Panc1 (cell line): ENCODE measurements around the gene ZNF761. TPM values are rescaled to one million over a fixed set of nuclear protein-coding genes. Genes with fewer than 3 reads are reported as not detected.
"Not testable (repeated sequence)": the region's sequence is repeated elsewhere in the genome, so short reads cannot be mapped to it uniquely, and the experiment has no call there.

ENCODE experiments used
- ATAC-seq: fragments of 200-7000 bp; cut with Tn5 transposase; 2 replicates; pipeline ENCODE4 v1.9.1; 2020; ENCODE audit warnings: mild to moderate bottlenecking, moderate library complexity
- BruUV-seq: library from RNA; stranded (reverse); fragments of 400-500 nt; replicated peaks from 2 replicates; lab custom pipeline; 2021; lab: Mats Ljungman, UMichigan
- CTCF ChIA-PET: fragments of 300-600 bp; sonication (Branson Sonifier 250); formaldehyde crosslinking; loops from one replicate; lab custom pipeline; 2022; ENCODE audit warnings: antibody characterized with exemption; lab: Charles Lee
- POLR2A ChIA-PET: fragments of 300-600 bp; sonication (Branson Sonifier 250); formaldehyde crosslinking; loops from one replicate; lab custom pipeline; 2022; ENCODE audit warnings: antibody characterized with exemption; lab: Charles Lee
- DNase-seq: peaks from one replicate; pipeline ENCODE4 v3.0.0-alpha.2; 2010; ENCODE audit warnings: low read depth, low spot score
- H3K27ac ChIP-seq: 2 replicates; pipeline ENCODE4 v1.5.1; 2011; ENCODE audit warnings: mild to moderate bottlenecking, low read length, inconsistent platforms
- H3K27me3 ChIP-seq: fragments of 200-500 bp; sonication (Bioruptor generic); 2 replicates; pipeline ENCODE4 v1.6.0; 2014; ENCODE audit warnings: low read length, inconsistent platforms; ENCODE audit not compliant: control insufficient read depth, insufficient read depth
- H3K36me3 ChIP-seq: fragments of 200-500 bp; sonication (Bioruptor generic); 2 replicates; pipeline ENCODE4 v1.5.1; 2014; ENCODE audit warnings: inconsistent platforms, mild to moderate bottlenecking, low read length, moderate library complexity; ENCODE audit not compliant: control insufficient read depth, insufficient read depth
- H3K4me1 ChIP-seq: 2 replicates; pipeline ENCODE4 v1.5.1; 2011; ENCODE audit warnings: inconsistent platforms, mild to moderate bottlenecking, low read length, moderate library complexity; ENCODE audit not compliant: control insufficient read depth, insufficient read depth
- H3K4me3 ChIP-seq, 2 experiments: 2 replicates each; pipeline ENCODE4 v1.5.1; 2011 to 2012; ENCODE audit warnings: low read depth in 2 of 2, low read length in 2 of 2, mild to moderate bottlenecking in 2 of 2, inconsistent platforms in 1 of 2, moderate library complexity in 1 of 2
- H3K9me3 ChIP-seq: fragments of 200-500 bp; sonication (Bioruptor generic); 2 replicates; pipeline ENCODE4 v1.5.1; 2014; ENCODE audit warnings: low read depth, mild to moderate bottlenecking, inconsistent platforms, low read length, moderate library complexity; ENCODE audit not compliant: control insufficient read depth, insufficient read depth
- POLR2AphosphoS5 ChIP-seq: IDR thresholded peaks from 2 replicates; pipeline ENCODE4 v1.6.1; 2012; ENCODE audit warnings: mild to moderate bottlenecking, low read depth, low read length, moderate library complexity
- SIN3A ChIP-seq: IDR thresholded peaks from 2 replicates; pipeline ENCODE4 v1.6.1; 2012; ENCODE audit warnings: low read depth, mild to moderate bottlenecking, low read length, moderate library complexity, borderline replicate concordance; ENCODE audit not compliant: insufficient read depth
- TCF7L2 ChIP-seq: IDR thresholded peaks from 2 replicates; pipeline ENCODE4 v1.6.1; 2011; ENCODE audit warnings: mild to moderate bottlenecking, low read depth, low read length, inconsistent platforms
- in situ Hi-C: cut with HindIII; loops from 2 replicates; pipeline ENCODE4 v1.10.0; 2016; ENCODE audit warnings: low sequenced_read_pairs, low pct_unique_long_range_greater_than_20kb
- intact Hi-C: fragments of 100-400 bp; cut with micrococcal nuclease; formaldehyde crosslinking; loops from one replicate; pipeline ENCODE4 v1.10.0; 2022; ENCODE audit not compliant: unreplicated experiment
- total RNA-seq: library from RNA; stranded (reverse); gene quantifications from one replicate; pipeline ENCODE4 v1.2.1, GENCODE V29; 2021; ENCODE audit not compliant: unreplicated experiment
- TF ChIP-seq, protein P1 (sequence below): fragments of 450-650 bp; IDR thresholded peaks from 2 replicates; pipeline ENCODE4 v1.5.1; 2017; ENCODE audit warnings: mild to moderate bottlenecking
- TF ChIP-seq, protein P2 (sequence below), 2 experiments: IDR thresholded peaks; 2 replicates each; pipeline ENCODE4 v1.6.1; 2011 to 2012; ENCODE audit warnings: low read depth in 2 of 2, control low read depth in 1 of 2, low read length in 1 of 2, mild to moderate bottlenecking in 1 of 2, moderate library complexity in 1 of 2; ENCODE audit not compliant: insufficient read depth in 1 of 2

The ZNF761 gene
- total RNA-seq, 1 experiment from 2014 or later, result 21.8 TPM

DNA sequence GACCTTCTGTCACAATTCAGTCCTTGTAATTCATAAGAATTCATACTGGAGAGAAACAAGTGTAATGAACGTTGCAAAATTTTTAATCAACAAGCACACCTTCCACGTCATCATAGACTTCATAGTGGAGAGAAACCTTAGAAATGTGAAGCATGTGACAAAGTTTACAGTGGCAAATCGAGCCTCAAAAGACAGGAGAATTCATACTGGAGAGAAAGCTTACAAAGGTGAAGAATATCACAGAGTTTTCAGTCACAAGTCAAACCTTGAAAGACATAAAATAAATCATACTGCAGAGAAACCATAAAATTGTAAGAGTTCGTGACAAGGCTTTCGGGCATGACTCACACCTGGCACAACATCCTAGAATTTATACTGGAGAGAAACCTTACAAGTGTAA, 60.4 kb downstream of the ZNF761 start:
- Histone ChIP-seq H3K27ac (no peak overlapping the region), H3K9me3 (peaks cover 36% of the 10 kb centered on the region; the same call in 1 of the 2 replicates), H3K4me3 (no peak overlapping the region), H3K27me3 (no peaks in the 10 kb centered on the region), H3K4me1 (no peaks in the 10 kb centered on the region), H3K36me3 (no peaks in the 10 kb centered on the region)
- TF ChIP-seq TCF7L2 (no peak), SIN3A (no peak), POLR2AphosphoS5 (no peak)
- TF ChIP-seq, protein P1, sequence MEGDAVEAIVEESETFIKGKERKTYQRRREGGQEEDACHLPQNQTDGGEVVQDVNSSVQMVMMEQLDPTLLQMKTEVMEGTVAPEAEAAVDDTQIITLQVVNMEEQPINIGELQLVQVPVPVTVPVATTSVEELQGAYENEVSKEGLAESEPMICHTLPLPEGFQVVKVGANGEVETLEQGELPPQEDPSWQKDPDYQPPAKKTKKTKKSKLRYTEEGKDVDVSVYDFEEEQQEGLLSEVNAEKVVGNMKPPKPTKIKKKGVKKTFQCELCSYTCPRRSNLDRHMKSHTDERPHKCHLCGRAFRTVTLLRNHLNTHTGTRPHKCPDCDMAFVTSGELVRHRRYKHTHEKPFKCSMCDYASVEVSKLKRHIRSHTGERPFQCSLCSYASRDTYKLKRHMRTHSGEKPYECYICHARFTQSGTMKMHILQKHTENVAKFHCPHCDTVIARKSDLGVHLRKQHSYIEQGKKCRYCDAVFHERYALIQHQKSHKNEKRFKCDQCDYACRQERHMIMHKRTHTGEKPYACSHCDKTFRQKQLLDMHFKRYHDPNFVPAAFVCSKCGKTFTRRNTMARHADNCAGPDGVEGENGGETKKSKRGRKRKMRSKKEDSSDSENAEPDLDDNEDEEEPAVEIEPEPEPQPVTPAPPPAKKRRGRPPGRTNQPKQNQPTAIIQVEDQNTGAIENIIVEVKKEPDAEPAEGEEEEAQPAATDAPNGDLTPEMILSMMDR, result no peak
- TF ChIP-seq, protein P2, sequence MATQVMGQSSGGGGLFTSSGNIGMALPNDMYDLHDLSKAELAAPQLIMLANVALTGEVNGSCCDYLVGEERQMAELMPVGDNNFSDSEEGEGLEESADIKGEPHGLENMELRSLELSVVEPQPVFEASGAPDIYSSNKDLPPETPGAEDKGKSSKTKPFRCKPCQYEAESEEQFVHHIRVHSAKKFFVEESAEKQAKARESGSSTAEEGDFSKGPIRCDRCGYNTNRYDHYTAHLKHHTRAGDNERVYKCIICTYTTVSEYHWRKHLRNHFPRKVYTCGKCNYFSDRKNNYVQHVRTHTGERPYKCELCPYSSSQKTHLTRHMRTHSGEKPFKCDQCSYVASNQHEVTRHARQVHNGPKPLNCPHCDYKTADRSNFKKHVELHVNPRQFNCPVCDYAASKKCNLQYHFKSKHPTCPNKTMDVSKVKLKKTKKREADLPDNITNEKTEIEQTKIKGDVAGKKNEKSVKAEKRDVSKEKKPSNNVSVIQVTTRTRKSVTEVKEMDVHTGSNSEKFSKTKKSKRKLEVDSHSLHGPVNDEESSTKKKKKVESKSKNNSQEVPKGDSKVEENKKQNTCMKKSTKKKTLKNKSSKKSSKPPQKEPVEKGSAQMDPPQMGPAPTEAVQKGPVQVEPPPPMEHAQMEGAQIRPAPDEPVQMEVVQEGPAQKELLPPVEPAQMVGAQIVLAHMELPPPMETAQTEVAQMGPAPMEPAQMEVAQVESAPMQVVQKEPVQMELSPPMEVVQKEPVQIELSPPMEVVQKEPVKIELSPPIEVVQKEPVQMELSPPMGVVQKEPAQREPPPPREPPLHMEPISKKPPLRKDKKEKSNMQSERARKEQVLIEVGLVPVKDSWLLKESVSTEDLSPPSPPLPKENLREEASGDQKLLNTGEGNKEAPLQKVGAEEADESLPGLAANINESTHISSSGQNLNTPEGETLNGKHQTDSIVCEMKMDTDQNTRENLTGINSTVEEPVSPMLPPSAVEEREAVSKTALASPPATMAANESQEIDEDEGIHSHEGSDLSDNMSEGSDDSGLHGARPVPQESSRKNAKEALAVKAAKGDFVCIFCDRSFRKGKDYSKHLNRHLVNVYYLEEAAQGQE (IDR thresholded peaks at IDR 0.05; ENCODE audit: insufficient read depth in 1 of 2, low read depth in 2 of 2, low read length in 1 of 2), result no peak
- intact Hi-C loops (no loop called here), in situ Hi-C loops (no loop called here)
- no peak for ATAC-seq
- TSS peak; percentile 33 for BruUV-seq
- CTCF ChIA-PET, result no interaction called here
- DNase-seq, result no peak
- POLR2A ChIA-PET, result no interaction called here

DNA sequence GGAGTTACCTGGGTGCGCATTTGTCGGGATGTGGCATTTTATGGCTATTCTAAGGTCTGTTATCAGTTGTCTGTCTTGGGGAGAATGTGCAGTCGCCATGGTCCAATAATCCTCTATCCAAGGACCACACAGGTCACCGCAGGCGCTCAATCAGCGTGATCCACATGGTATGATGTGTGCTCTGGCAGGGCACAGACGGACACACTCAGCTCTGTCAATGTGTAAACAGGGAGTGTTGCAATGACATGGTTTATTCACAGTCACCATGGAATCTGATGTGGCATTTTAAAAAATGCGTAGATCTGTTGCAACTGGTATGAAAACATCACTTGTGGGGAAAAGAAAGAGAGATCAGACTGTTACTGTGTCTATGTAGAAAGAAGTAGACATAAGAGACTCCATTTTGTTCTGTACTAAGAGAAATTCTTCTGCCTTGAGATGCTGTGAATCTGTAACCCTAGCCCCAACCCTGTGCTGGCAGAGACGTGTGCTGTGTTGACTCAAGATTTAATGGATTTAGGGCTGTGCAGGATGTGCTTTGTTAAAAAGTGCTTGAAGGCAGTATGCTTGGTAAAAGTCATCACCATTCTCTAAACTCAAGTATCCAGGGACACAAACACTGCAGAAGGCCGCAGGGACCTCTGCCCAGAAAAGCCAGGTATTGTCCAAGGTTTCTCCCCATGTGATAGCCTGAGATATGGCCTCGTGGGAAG, 65.7 kb downstream of the ZNF761 start:
- H3K4me1 ChIP-seq, POLR2A ChIA-PET, H3K36me3 ChIP-seq, CTCF ChIA-PET, DNase-seq, H3K27me3 ChIP-seq, BruUV-seq, intact Hi-C loops, H3K27ac ChIP-seq, H3K4me3 ChIP-seq, in situ Hi-C loops: not testable (repeated sequence)
- peaks cover 11% of the 10 kb centered on the region; the same call in 1 of the 2 replicates for H3K9me3 ChIP-seq
- peak; percentile 70; the same call in 1 of the 2 replicates for ATAC-seq

DNA sequence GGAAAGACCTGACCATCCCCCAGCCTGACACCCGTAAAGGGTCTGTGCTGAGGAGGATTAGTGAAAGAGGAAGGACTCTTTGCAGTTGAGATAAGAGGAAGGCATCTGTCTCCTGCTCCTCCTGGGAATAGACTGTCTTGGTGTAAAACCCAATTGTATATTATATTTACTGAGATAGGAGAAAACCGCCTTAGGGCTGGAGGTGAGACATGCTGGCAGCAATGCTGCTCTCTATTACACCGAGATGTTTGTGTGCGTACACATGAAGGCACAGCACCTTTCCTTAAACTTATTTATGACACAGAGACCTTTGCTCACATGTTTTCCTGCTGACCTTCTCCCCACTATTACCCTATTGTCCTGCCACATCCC, 66.2 kb downstream of the ZNF761 start:
- intact Hi-C loops, H3K36me3 ChIP-seq, H3K27ac ChIP-seq, H3K9me3 ChIP-seq, H3K4me1 ChIP-seq, in situ Hi-C loops, ATAC-seq, H3K4me3 ChIP-seq, H3K27me3 ChIP-seq, POLR2A ChIA-PET, BruUV-seq, DNase-seq: not testable (repeated sequence)
- CTCF ChIA-PET, result interaction anchor here (0.7 kb wide), 1 partner anchor 113 kb away, joined by 3 read pairs; no protein-coding TSS in a partner anchor

DNA sequence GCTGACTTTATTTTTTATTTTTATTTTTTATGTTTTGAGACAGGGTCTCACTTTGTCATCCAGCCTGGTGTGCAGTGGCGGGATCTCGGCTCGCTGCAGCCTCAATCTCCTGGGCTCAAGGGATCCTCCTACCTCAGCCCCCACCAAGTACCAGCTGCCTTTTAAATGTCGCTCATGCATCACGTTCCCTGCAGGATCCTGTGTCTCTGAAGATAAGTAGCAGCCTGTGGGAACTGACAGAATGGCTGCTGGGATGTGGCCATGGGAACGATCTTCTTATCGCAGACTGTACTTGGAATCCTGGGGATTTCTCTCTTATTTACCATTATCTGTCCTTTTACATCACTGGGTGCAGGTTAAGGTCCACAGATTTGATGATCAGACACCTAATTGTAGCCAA, 71.4 kb downstream of the ZNF761 start:
- POLR2A ChIA-PET, intact Hi-C loops, in situ Hi-C loops, H3K27me3 ChIP-seq, H3K9me3 ChIP-seq, H3K36me3 ChIP-seq, H3K27ac ChIP-seq, H3K4me1 ChIP-seq, DNase-seq, CTCF ChIA-PET, BruUV-seq, ATAC-seq: not testable (repeated sequence)
- peak overlapping the region in 1 of 2 experiments; percentile 36; a peak in 2 of 4 replicates for H3K4me3 ChIP-seq

DNA sequence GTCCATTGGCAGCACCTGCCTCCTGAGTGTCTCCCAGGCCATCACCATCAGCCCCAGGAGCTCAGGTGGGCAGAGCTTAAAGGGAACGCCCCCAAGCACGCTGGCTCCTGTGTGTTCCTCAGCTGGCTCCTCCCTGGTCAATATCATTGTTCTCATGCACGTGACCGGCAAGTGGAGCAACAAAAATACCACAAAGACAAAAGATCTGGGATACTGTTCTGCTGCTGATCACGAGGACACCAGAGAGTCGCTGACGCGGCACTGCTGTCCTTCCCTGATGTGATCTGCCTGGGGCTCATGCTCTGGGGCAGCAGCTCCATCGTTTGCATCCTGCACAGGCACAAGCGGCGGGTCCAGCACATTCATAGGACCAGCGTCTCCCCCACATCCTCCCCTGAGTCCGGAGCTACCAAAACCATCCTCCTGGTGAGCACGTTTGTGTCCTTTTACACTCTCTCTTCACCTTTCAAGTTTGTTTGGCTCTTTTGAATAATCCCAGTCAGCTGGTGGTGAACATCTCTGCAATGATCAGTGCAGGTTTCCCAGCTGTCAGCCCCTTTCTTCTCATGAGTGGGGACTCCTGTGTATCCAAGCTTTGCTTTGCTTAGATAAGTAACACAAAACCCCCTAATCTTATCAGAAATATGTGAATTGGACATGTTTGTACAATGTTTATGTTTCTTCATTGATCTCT, 72.0 kb downstream of the ZNF761 start:
- H3K4me1 ChIP-seq, in situ Hi-C loops, POLR2A ChIA-PET, intact Hi-C loops, H3K36me3 ChIP-seq, H3K27me3 ChIP-seq, H3K27ac ChIP-seq, DNase-seq, BruUV-seq, CTCF ChIA-PET, H3K9me3 ChIP-seq: not testable (repeated sequence)
- peak overlapping the region in 1 of 2 experiments; percentile 36; a peak in 2 of 4 replicates for H3K4me3 ChIP-seq
- peak; percentile 82 for ATAC-seq
